GM23338 (cell line): ENCODE results near the gene SMPDL3B. TPM values are rescaled to one million over a fixed set of nuclear protein-coding genes. Genes with fewer than 3 reads are reported as not detected.

Experiments used
- ATAC-seq: fragments of 200-7000 bp; cut with Tn5 transposase; 3 replicates; pipeline ENCODE4 v1.9.1; 2020
- DNase-seq: peaks from one replicate; pipeline ENCODE4 v3.0.0-alpha.2; 2015; ENCODE audit warnings: low spot score
- H2AFZ ChIP-seq: fragments of 200-600 bp; sonication (generic); 2 replicates; pipeline ENCODE4 v1.8.0; 2016; ENCODE audit warnings: antibody characterized with exemption, mild to moderate bottlenecking, moderate library complexity
- H3F3A ChIP-seq: fragments of 200-600 bp; sonication (generic); replicated peaks from 2 replicates; pipeline ENCODE4 v1.8.0; 2017; ENCODE audit warnings: antibody characterized with exemption, mixed run types, low read depth
- H3K27ac ChIP-seq: fragments of 200-600 bp; sonication (generic); 2 replicates; pipeline ENCODE4 v1.6.1; 2016; ENCODE audit warnings: low read depth
- H3K27me3 ChIP-seq: fragments of 200-600 bp; sonication (generic); 2 replicates; pipeline ENCODE4 v1.8.0; 2016; ENCODE audit warnings: mild to moderate bottlenecking, mixed run types, moderate library complexity; ENCODE audit not compliant: insufficient read depth
- H3K36me3 ChIP-seq: fragments of 200-600 bp; sonication (generic); 2 replicates; pipeline ENCODE4 v1.8.0; 2016; ENCODE audit warnings: mild to moderate bottlenecking; ENCODE audit not compliant: insufficient read depth
- H3K4me1 ChIP-seq: fragments of 200-600 bp; sonication (generic); 2 replicates; pipeline ENCODE4 v1.8.0; 2016; ENCODE audit warnings: mild to moderate bottlenecking, moderate library complexity; ENCODE audit not compliant: insufficient read depth
- H3K4me2 ChIP-seq: fragments of 200-600 bp; sonication (generic); 2 replicates; pipeline ENCODE4 v1.7.1; 2017; ENCODE audit warnings: mixed run types
- H3K4me3 ChIP-seq: fragments of 200-600 bp; sonication (generic); 2 replicates; pipeline ENCODE4 v1.6.1; 2016; ENCODE audit warnings: mixed run types
- H3K79me2 ChIP-seq: fragments of 200-600 bp; sonication (generic); replicated peaks from 2 replicates; pipeline ENCODE4 v1.8.0; 2017; ENCODE audit warnings: mild to moderate bottlenecking; ENCODE audit not compliant: insufficient read depth
- H3K9me2 ChIP-seq: fragments of 200-600 bp; sonication (generic); 2 replicates; pipeline ENCODE4 v1.8.0; 2017; ENCODE audit not compliant: insufficient read depth
- H4K20me1 ChIP-seq: fragments of 200-600 bp; sonication (generic); replicated peaks from 2 replicates; pipeline ENCODE4 v1.8.0; 2017; ENCODE audit warnings: mild to moderate bottlenecking; ENCODE audit not compliant: insufficient read depth
- H3K27ac Mint-ChIP-seq: 2 replicates; pipeline ENCODE4 v1.8.0; 2020; ENCODE audit warnings: inconsistent platforms, mild to moderate bottlenecking, moderate library complexity, mixed read lengths
- H3K27me3 Mint-ChIP-seq: 3 replicates; pipeline ENCODE4 v1.8.0; 2022; ENCODE audit warnings: low read depth, mild to moderate bottlenecking, moderate library complexity, mixed read lengths, inconsistent platforms; ENCODE audit not compliant: insufficient read depth, poor library complexity
- H3K36me3 Mint-ChIP-seq: 3 replicates; pipeline ENCODE4 v1.8.0; 2021; ENCODE audit warnings: low read depth, mild to moderate bottlenecking, inconsistent platforms, moderate library complexity, mixed read lengths
- H3K4me1 Mint-ChIP-seq: 3 replicates; pipeline ENCODE4 v1.8.0; 2020; ENCODE audit warnings: mild to moderate bottlenecking, inconsistent platforms, mixed read lengths
- H3K4me3 Mint-ChIP-seq: 3 replicates; pipeline ENCODE4 v1.8.0; 2021; ENCODE audit warnings: moderate library complexity, mild to moderate bottlenecking, inconsistent platforms, mixed read lengths
- H3K9me3 Mint-ChIP-seq: 3 replicates; pipeline ENCODE4 v1.8.0; 2020; ENCODE audit warnings: moderate library complexity, mild to moderate bottlenecking, inconsistent platforms, mixed read lengths
- CREB1 ChIP-seq: fragments of 250-450 bp; sonication (Bioruptor Pico); IDR thresholded peaks from 2 replicates; pipeline ENCODE4 v1.5.0; 2020; ENCODE audit warnings: low read depth, mild to moderate bottlenecking, moderate library complexity
- EZH2phosphoT487 ChIP-seq: fragments of 200-600 bp; sonication (generic); IDR thresholded peaks from one replicate; pipeline ENCODE4 v1.8.1; 2018; ENCODE audit warnings: antibody characterized with exemption; ENCODE audit not compliant: unreplicated experiment
- POLR2AphosphoS5 ChIP-seq: IDR thresholded peaks from 2 replicates; pipeline ENCODE4 v1.6.1; 2016; ENCODE audit warnings: antibody characterized with exemption, low read depth
- REST ChIP-seq: IDR thresholded peaks from one replicate; pipeline ENCODE4 v1.6.1; 2018; ENCODE audit warnings: antibody characterized with exemption; ENCODE audit not compliant: unreplicated experiment
- STAT1 ChIP-seq: IDR thresholded peaks from one replicate; pipeline ENCODE4 v1.6.1; 2016; ENCODE audit warnings: antibody characterized with exemption; ENCODE audit not compliant: unreplicated experiment
- long read RNA-seq: library from polyadenylated mRNA; unstranded; transcript quantifications from one replicate; pipeline ENCODE4 v2.0.0, GENCODE V29; 2020; ENCODE audit not compliant: unreplicated experiment
- polyA plus RNA-seq: library from polyadenylated mRNA; unstranded; fragments of >200 nt; fragmentation: Nextera tagmentation; extraction: Ambion mirVana; gene quantifications from 2 replicates; pipeline ENCODE4 v1.2.1, GENCODE V29; 2016
- total RNA-seq: library from RNA; depleted of rRNA; stranded (reverse); fragments of >200 nt; shearing (Covaris generic); gene quantifications from 2 replicates; pipeline ENCODE4 v1.2.3, GENCODE V29; 2014; rRNA removed
- TF ChIP-seq, protein P1 (sequence below), 2 experiments: fragments of 200-600 bp in 1 of 2; sonication (generic) in 1 of 2; conservative IDR thresholded peaks; 2 replicates each; pipeline versions ENCODE4 v1.5.1 to v1.6.1; 2016 to 2017; ENCODE audit warnings: antibody characterized with exemption in 2 of 2, low read depth in 2 of 2, mild to moderate bottlenecking in 2 of 2, moderate library complexity in 1 of 2

The SMPDL3B gene, protein sequence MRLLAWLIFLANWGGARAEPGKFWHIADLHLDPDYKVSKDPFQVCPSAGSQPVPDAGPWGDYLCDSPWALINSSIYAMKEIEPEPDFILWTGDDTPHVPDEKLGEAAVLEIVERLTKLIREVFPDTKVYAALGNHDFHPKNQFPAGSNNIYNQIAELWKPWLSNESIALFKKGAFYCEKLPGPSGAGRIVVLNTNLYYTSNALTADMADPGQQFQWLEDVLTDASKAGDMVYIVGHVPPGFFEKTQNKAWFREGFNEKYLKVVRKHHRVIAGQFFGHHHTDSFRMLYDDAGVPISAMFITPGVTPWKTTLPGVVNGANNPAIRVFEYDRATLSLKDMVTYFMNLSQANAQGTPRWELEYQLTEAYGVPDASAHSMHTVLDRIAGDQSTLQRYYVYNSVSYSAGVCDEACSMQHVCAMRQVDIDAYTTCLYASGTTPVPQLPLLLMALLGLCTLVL
- 78.5 and 83.1 TPM in 2 replicates for total RNA-seq
- polyA plus RNA-seq: 39.5 and 40.9 TPM in 2 replicates
- long read RNA-seq, transcript SMPDL3B-202 (8 exons, 1,878 nt): major isoform, 43 of 50 reads
- long read RNA-seq, partial matches to known transcripts: 0 of 50 reads
- long read RNA-seq, other reads (novel, unspliced or antisense): 6 of 50 reads

GRCh38 chr1:27934818-27935549 is at the start of gene SMPDL3B:
Gene SMPDL3B, plus strand, starts transcription at chr1:27935000. Its CDS starts 184 bp downstream, at chr1:27935184.
- no peaks in the 10 kb centered on the region for H3K9me3 Mint-ChIP-seq
- peak; percentile 96 for DNase-seq
- peak within 1 kb of the TSS; percentile 85 for H3K27ac Mint-ChIP-seq
- peaks cover 30% of the 10 kb centered on the region for H3K4me1 ChIP-seq
- H3K79me2 ChIP-seq: peaks cover 39% of the 10 kb centered on the region
- H3K4me3 Mint-ChIP-seq: peak within 1 kb of the TSS; percentile 90
- H3K27me3 ChIP-seq: no peaks in the 10 kb centered on the region
- ATAC-seq: peak; percentile 89
- peaks cover 10% of the 10 kb centered on the region for H3K27me3 Mint-ChIP-seq
- H3K4me2 ChIP-seq: peak within 1 kb of the TSS; percentile 91
- H3K9me2 ChIP-seq: no peaks in the 10 kb centered on the region
- no peaks in the 10 kb centered on the region for H4K20me1 ChIP-seq
- 0 out of 3 replicates have a peak, but pooled peaks cover 3% of the 10 kb centered on the region for H3K36me3 Mint-ChIP-seq
- H3K36me3 ChIP-seq: 0 out of 2 replicates have a peak, but pooled peaks cover 6% of the 10 kb centered on the region
- H3K4me3 ChIP-seq: peak within 1 kb of the TSS; percentile 69
- TF ChIP-seq, protein P1, sequence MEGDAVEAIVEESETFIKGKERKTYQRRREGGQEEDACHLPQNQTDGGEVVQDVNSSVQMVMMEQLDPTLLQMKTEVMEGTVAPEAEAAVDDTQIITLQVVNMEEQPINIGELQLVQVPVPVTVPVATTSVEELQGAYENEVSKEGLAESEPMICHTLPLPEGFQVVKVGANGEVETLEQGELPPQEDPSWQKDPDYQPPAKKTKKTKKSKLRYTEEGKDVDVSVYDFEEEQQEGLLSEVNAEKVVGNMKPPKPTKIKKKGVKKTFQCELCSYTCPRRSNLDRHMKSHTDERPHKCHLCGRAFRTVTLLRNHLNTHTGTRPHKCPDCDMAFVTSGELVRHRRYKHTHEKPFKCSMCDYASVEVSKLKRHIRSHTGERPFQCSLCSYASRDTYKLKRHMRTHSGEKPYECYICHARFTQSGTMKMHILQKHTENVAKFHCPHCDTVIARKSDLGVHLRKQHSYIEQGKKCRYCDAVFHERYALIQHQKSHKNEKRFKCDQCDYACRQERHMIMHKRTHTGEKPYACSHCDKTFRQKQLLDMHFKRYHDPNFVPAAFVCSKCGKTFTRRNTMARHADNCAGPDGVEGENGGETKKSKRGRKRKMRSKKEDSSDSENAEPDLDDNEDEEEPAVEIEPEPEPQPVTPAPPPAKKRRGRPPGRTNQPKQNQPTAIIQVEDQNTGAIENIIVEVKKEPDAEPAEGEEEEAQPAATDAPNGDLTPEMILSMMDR (conservative IDR thresholded peaks at IDR 0.05; ENCODE audit: low read depth in 2 of 2): peak in 1 of 2 experiments; percentile 31; a peak in 2 of 4 replicates
- TF ChIP-seq CREB1 (CRISPR knock-in tag) (0 out of 2 replicates have a peak, but pooled peaks have one; percentile 15), EZH2phosphoT487 (no peak), REST (no peak), STAT1 (no peak), POLR2AphosphoS5 (peak; percentile 92)
- peak within 1 kb of the TSS; percentile 57 for H3K27ac ChIP-seq
- peaks cover 21% of the 10 kb centered on the region for H3F3A ChIP-seq
- peak within 1 kb of the TSS; percentile 64; the same call in 1 of the 2 replicates for H2AFZ ChIP-seq
- peaks cover 44% of the 10 kb centered on the region for H3K4me1 Mint-ChIP-seq
